Stimulated activated CD4-positive, alpha-beta T cell treated with anti-CD3 and anti-CD28 coated beads, TNF-alpha, amount 100 ng/mL, for 4 hours (primary cell): ENCODE results near the gene CSHL1.
A peak's percentile ranks its signal among the peaks of the same experiment; 100 is the strongest.
"Not testable (repeated sequence)": the region's sequence is repeated elsewhere in the genome, so short reads cannot be mapped to it uniquely, and the experiment has no call there.

Source experiments
- DNase-seq, 3 experiments: peaks; one replicate each; pipeline ENCODE4 v3.0.0-alpha.2; 2020; ENCODE audit warnings: low read depth in 3 of 3

The CSHL1 gene

GRCh38 chr17:63918789-63919305 lies 7.8 kb upstream of the CSHL1 start, which contains the start of gene GH1:
Gene GH1 (minus strand): TSS chr17:63918839. CDS start chr17:63918776, 63 bp downstream.
- DNase-seq: not testable (repeated sequence)

- DNase-seq: no peak
Measured at GRCh38 chr17:63918305-63918704, 7.2 kb upstream of the CSHL1 start.

- no peak for DNase-seq
Measured at GRCh38 chr17:63917646-63918045, 6.6 kb upstream of the CSHL1 start.

GRCh38 chr17:63917206-63917605 lies 6.1 kb upstream of the CSHL1 start:
- not testable (repeated sequence) for DNase-seq

- DNase-seq: no peak
Measured at GRCh38 chr17:63916566-63917185, 5.6 kb upstream of the CSHL1 start.

- DNase-seq: not testable (repeated sequence)
Measured at GRCh38 chr17:63915753-63916152, 4.7 kb upstream of the CSHL1 start.

- no peak for DNase-seq
Measured at GRCh38 chr17:63914471-63914870, 3.4 kb upstream of the CSHL1 start.

- DNase-seq: peak in 2 of 3 experiments; percentile 35 to 41
Measured at GRCh38 chr17:63911657-63912100, 621 bp upstream of the CSHL1 start.

GRCh38 chr17:63910096-63910495 lies 962 bp downstream of the CSHL1 start:
- no peak for DNase-seq

GRCh38 chr17:63909586-63909985 lies 1.5 kb downstream of the CSHL1 start:
- DNase-seq: not testable (repeated sequence)

GRCh38 chr17:63907161-63907778 lies 3.8 kb downstream of the CSHL1 start:
- DNase-seq: not testable (repeated sequence)

- not testable (repeated sequence) for DNase-seq
Measured at GRCh38 chr17:63904796-63905195, 6.3 kb downstream of the CSHL1 start.

GRCh38 chr17:63903787-63904201 lies 7.3 kb downstream of the CSHL1 start:
- DNase-seq: not testable (repeated sequence)

- not testable (repeated sequence) for DNase-seq
Measured at GRCh38 chr17:63901971-63902370, 9.1 kb downstream of the CSHL1 start.

- not testable (repeated sequence) for DNase-seq
Measured at GRCh38 chr17:63898899-63899798, 11.9 kb downstream of the CSHL1 start.

- not testable (repeated sequence) for DNase-seq
Measured at GRCh38 chr17:63896524-63897354, 14.3 kb downstream of the CSHL1 start, which contains the start of gene CSH1. Gene CSH1 (minus strand): TSS chr17:63896574. CDS start chr17:63896511, 63 bp downstream.

- not testable (repeated sequence) for DNase-seq
Measured at GRCh38 chr17:63894821-63895220, 16.2 kb downstream of the CSHL1 start.

- not testable (repeated sequence) for DNase-seq
Measured at GRCh38 chr17:63894021-63894420, 17.0 kb downstream of the CSHL1 start.

- not testable (repeated sequence) for DNase-seq
Measured at GRCh38 chr17:63892316-63893037, 18.6 kb downstream of the CSHL1 start.
